HTERT RPE-1 (cell line): ENCODE results near the gene SMTNL1.

Source experiments
- in situ Hi-C: fragments of 300-500 bp; cut with MboI; formaldehyde crosslinking; loops from 4 replicates; pipeline ENCODE4 v1.14.3; 2020; ENCODE audit warnings: low sequenced_read_pairs

SMTNL1 gene

DNA sequence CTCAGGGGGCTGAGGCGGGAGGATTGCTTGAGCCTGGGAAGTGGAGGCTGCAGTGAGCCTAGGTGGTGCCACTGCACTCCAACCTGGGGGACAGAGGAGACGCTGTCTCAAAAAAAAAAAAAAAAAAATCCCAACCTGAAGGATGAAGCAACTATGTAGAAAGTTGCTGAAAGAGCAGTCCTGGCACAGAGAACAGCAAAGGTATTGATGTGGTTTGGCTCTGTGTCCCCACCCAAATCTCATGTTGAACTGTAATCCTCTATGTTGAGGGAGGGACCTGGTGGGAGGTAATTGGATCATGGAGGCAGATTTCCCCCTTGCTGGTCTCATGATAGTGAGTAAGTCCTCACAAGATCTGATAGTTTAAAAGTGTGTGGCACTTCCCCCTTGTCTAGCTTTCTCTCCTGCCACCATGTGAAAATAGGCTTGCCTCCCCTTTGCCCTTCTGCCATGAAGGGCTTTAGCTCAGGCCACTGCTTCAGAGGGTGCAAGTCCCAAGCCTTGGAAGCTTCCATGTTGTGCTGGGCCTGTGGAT lies 49.4 kb downstream of the SMTNL1 start:
- in situ Hi-C loops: no loop called here

GRCh38 chr11:57588046-57588710 lies 50.8 kb downstream of the SMTNL1 start:
- in situ Hi-C loops: no loop called here

GRCh38 chr11:57596266-57596885 lies 59.0 kb downstream of the SMTNL1 start:
- in situ Hi-C loops: no loop called here

GRCh38 chr11:57597461-57597915 lies 60.1 kb downstream of the SMTNL1 start, which contains the start of gene SERPING1:
Gene SERPING1, plus strand, starts transcription at chr11:57597685. Its CDS starts 586 bp downstream, at chr11:57598271.
- in situ Hi-C loops: no loop called here

- in situ Hi-C loops: no loop called here
Observed at GRCh38 chr11:57597916-57598830, 60.8 kb downstream of the SMTNL1 start.

DNA sequence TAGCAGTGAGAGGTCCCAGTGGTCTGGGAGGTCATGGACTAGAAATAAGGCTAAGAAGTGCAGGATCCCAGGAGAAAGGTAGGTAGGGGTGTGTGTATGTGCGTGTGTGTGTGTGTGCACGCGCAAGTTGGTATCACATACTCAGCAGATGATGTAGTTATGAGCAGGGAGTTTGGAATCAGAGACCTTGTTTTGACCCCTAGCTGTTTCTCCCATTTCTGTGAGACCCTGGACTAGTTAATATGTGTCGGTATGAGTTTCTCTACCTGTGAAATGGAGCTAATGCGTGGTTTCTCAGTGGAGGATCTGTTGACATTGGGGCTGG lies 61.4 kb downstream of the SMTNL1 start:
- in situ Hi-C loops: no loop called here

DNA sequence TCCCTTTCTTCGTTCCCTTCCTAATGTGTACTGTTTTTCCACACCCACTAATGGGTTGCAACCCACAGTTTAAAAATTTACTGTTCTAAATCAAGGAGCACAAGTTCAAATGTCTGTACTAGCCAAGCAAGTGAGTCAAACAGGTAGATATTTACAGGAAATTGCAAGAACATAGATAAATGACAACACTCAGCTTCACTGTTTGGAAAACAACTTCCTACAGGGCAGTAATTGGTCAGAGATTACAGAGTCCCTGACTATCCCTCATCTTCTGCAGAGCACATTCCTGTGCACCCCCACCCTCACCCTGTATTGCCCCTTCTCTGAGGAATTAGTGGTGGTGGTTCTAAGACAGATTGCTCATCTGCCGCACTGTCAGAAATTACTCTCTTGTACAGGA lies 62.0 kb downstream of the SMTNL1 start:
- in situ Hi-C loops: no loop called here
